Measurements from ENCODE around the gene DCST1.

Gene DCST1

GRCh38 chr1:155048449-155049334 lies 15.1 kb downstream of the DCST1 start:
- H3K4me3 ChIP-seq = no peak overlapping the region
- H3K27ac ChIP-seq = peak overlapping the region in 4 of 21 experiments; percentile 76 to 92 (median 86)

- Histone ChIP-seq H3K4me3 (peak overlapping the region; percentile 63 to 78 (median 70)), H3K27ac (peak overlapping the region; percentile 31 to 97 (median 90))
Measured at GRCh38 chr1:155049651-155050559, 16.3 kb downstream of the DCST1 start.

GRCh38 chr1:155050560-155051341 lies 17.1 kb downstream of the DCST1 start, which contains the start of gene ADAM15:
Gene ADAM15 (plus strand): TSS chr1:155051316. CDS start chr1:155051387, 71 bp downstream.
- peak within 1 kb of the TSS; percentile 31 to 97 (median 91) for H3K27ac ChIP-seq
- H3K4me3 ChIP-seq = peak within 1 kb of the TSS; percentile 63 to 78 (median 70)

GRCh38 chr1:155051342-155051776 lies 17.7 kb downstream of the DCST1 start:
- Histone ChIP-seq H3K27ac (peak overlapping the region; percentile 7 to 97 (median 90)), H3K4me3 (peak overlapping the region; percentile 63 to 78 (median 70))

- peak overlapping the region; percentile 7 to 97 (median 90) for H3K27ac ChIP-seq
- H3K4me3 ChIP-seq = peak overlapping the region; percentile 63 to 78 (median 70)
Measured at GRCh38 chr1:155051777-155052398, 18.3 kb downstream of the DCST1 start.

- H3K4me3 ChIP-seq = peak overlapping the region; percentile 63 to 78 (median 70)
Measured at GRCh38 chr1:155052439-155053395, 19.1 kb downstream of the DCST1 start.

GRCh38 chr1:155053531-155054105 lies 20.0 kb downstream of the DCST1 start:
- peak overlapping the region in 9 of 21 experiments; percentile 3 to 92 (median 87) for H3K27ac ChIP-seq
- H3K4me3 ChIP-seq = no peak overlapping the region

More at GRCh38 chr1:155052439-155053395, 19.1 kb downstream of the DCST1 start:
- H3K27ac ChIP-seq = peak overlapping the region in 20 of 21 experiments; percentile 2 to 97 (median 90)

GRCh38 chr1:155057104-155057503 lies 23.5 kb downstream of the DCST1 start:
- Histone ChIP-seq H3K4me3 (no peak overlapping the region), H3K27ac (no peak overlapping the region)

- no peak overlapping the region for H3K4me3 ChIP-seq
- no peak overlapping the region for H3K27ac ChIP-seq
Measured at GRCh38 chr1:155057788-155058211, 24.2 kb downstream of the DCST1 start.

- no peak overlapping the region for H3K27ac ChIP-seq
- H3K4me3 ChIP-seq = no peak overlapping the region
Measured at GRCh38 chr1:155060736-155061135, 27.1 kb downstream of the DCST1 start.

- Histone ChIP-seq H3K27ac (peak overlapping the region in 2 of 21 experiments; percentile 27 to 86), H3K4me3 (no peak overlapping the region)
Measured at GRCh38 chr1:155061381-155062150, 27.9 kb downstream of the DCST1 start.

- Histone ChIP-seq H3K27ac (peak overlapping the region in 6 of 21 experiments; percentile 26 to 86 (median 34)), H3K4me3 (no peak overlapping the region)
Measured at GRCh38 chr1:155062151-155062686, 28.6 kb downstream of the DCST1 start.

GRCh38 chr1:155062702-155063411 lies 29.2 kb downstream of the DCST1 start:
- Histone ChIP-seq H3K4me3 (peak overlapping the region; percentile 73 to 93 (median 87)), H3K27ac (peak overlapping the region in 15 of 21 experiments; percentile 16 to 94 (median 82))

GRCh38 chr1:155063550-155064110 lies 30.0 kb downstream of the DCST1 start, which contains the start of gene EFNA4:
Gene EFNA4 (plus strand): TSS chr1:155063740. CDS start chr1:155063824, 84 bp downstream.
- Histone ChIP-seq H3K27ac (peak within 1 kb of the TSS in 20 of 21 experiments; percentile 55 to 94 (median 83)), H3K4me3 (peak within 1 kb of the TSS; percentile 73 to 93 (median 87))
